ENCODE measurements around the gene LRGUK.

LRGUK gene

DNA sequence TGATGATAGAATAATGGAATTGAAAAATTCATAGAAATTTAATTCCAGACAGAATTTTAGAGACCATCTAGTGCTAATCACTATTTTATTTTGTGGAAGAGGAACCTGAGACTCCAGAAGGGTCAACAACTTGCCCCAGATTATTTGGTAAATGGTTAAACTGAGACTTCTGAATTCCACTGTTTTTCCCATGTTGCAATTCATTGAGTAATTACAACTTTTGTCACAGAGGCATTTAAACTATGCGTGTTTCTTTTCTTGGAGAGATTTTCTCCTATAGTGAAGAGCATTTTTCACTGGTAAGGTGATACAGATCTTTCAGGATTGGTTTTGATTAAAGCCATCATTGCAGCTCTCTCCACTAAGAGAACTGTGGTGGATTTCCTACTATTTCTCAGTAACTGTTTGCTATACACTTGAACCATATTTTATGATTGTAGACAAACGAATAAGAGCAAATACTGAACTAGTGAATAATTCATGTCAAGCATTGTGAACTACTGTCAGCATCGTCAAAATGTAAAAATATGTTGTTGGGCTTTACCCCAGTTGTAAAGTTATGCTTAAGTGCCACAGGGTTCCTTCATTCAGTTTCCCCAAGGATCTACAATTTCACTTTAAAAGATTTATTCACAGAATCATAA lies 26.5 kb downstream of the LRGUK start:
- Histone ChIP-seq H3K9me3 (ENCODE audit: control insufficient read depth, low read length) (no peaks in the 10 kb centered on the region), H3K4me3 (ENCODE audit: low read depth, low read length) (no peak overlapping the region), H3K79me2 (no peaks in the 10 kb centered on the region), H3K36me3 (ENCODE audit: control insufficient read depth, insufficient read depth, low read length) (no peaks in the 10 kb centered on the region), H2AFZ (no peak overlapping the region), H3K4me2 (ENCODE audit: low read length) (no peak overlapping the region), H3K4me1 (no peaks in the 10 kb centered on the region), H3K27me3 (ENCODE audit: control insufficient read depth, insufficient read depth, low read length) (no peaks in the 10 kb centered on the region), H3K9ac (no peak overlapping the region), H3K27ac (no peak overlapping the region)
- TF ChIP-seq, protein P1, sequence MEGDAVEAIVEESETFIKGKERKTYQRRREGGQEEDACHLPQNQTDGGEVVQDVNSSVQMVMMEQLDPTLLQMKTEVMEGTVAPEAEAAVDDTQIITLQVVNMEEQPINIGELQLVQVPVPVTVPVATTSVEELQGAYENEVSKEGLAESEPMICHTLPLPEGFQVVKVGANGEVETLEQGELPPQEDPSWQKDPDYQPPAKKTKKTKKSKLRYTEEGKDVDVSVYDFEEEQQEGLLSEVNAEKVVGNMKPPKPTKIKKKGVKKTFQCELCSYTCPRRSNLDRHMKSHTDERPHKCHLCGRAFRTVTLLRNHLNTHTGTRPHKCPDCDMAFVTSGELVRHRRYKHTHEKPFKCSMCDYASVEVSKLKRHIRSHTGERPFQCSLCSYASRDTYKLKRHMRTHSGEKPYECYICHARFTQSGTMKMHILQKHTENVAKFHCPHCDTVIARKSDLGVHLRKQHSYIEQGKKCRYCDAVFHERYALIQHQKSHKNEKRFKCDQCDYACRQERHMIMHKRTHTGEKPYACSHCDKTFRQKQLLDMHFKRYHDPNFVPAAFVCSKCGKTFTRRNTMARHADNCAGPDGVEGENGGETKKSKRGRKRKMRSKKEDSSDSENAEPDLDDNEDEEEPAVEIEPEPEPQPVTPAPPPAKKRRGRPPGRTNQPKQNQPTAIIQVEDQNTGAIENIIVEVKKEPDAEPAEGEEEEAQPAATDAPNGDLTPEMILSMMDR (IDR thresholded peaks at IDR 0.05): no peak

DNA sequence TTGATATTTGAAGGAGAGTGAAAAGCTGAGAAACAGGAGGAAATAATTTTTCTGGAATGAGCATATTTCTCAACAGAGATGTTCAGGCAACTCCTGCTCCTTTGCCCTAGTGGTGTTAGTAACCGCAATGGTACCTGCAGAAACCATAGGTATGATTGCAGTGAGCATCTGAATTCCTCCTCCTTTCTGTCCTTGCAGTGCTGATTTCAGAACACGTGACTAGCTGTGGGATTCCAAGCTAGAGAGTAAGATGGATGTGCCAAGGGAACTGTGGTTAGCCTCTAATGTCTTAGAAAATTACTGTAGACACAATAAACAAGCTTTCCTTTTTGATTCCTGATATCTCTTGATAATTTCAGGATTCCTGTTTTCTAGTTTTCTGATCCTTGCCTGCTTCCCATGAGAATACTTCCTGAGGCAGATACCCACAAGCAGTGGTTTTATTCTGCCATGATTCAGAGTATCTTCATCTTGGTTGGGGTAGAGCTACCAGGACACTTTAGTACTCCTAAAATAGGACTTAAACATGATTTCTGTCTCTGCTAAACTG lies 27.5 kb downstream of the LRGUK start:
- Histone ChIP-seq H3K4me1 (no peaks in the 10 kb centered on the region), H3K9ac (no peak overlapping the region), H3K4me3 (ENCODE audit: low read depth, low read length) (no peak overlapping the region), H3K27ac (no peak overlapping the region), H2AFZ (no peak overlapping the region), H3K27me3 (ENCODE audit: control insufficient read depth, insufficient read depth, low read length) (no peaks in the 10 kb centered on the region), H3K36me3 (ENCODE audit: control insufficient read depth, insufficient read depth, low read length) (no peaks in the 10 kb centered on the region), H3K9me3 (ENCODE audit: control insufficient read depth, low read length) (no peaks in the 10 kb centered on the region), H3K4me2 (ENCODE audit: low read length) (no peak overlapping the region), H3K79me2 (no peaks in the 10 kb centered on the region)
- TF ChIP-seq, protein P1 (IDR thresholded peaks at IDR 0.05): no peak

DNA sequence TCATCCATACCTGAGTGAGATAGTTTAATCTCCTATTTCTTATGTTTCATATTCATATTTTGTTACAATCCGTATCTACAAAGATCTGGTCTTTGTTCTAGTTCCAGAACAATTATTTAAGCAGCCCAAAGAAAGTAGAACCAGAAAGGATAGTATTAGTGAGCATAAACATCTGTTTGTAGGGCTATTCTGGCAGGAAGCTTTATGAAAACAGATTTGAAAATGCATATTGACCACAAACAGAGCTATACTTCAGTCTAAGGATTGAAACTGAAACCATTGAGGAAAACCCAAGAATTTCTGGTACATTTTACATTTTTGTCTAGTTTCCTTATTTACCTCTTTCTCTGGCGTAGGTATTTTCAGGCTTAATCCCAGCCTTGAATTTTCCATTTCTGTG lies 28.1 kb downstream of the LRGUK start:
- Histone ChIP-seq H2AFZ (no peak overlapping the region), H3K4me1 (no peaks in the 10 kb centered on the region), H3K9ac (no peak overlapping the region), H3K4me2 (ENCODE audit: low read length) (no peak overlapping the region), H3K79me2 (no peaks in the 10 kb centered on the region), H3K27ac (no peak overlapping the region), H3K4me3 (ENCODE audit: low read depth, low read length) (no peak overlapping the region), H3K27me3 (ENCODE audit: control insufficient read depth, insufficient read depth, low read length) (no peaks in the 10 kb centered on the region), H3K36me3 (ENCODE audit: control insufficient read depth, insufficient read depth, low read length) (no peaks in the 10 kb centered on the region), H3K9me3 (ENCODE audit: control insufficient read depth, low read length) (no peaks in the 10 kb centered on the region)
- TF ChIP-seq, protein P1 (IDR thresholded peaks at IDR 0.05): no peak

DNA sequence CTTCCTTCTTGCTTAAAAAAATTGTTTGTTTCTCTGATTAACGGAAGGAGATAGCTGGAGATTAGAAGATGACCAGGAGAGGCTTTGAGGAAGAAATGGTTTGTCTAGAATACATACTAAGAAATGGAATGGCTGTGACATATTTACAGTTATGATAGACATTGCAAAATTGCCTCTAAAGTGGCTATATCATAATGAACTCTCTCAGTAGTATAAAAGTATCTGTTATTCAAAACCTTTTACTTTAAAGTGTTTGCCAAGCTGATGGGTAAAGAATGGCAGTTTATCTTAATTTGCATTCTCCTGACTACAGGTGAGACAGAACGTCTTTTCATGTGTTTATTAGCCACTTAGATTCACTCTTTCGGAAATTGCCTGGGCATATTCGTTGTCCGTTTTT lies 28.7 kb downstream of the LRGUK start:
- Histone ChIP-seq H3K36me3 (ENCODE audit: control insufficient read depth, insufficient read depth, low read length) (no peaks in the 10 kb centered on the region), H3K27ac (no peak overlapping the region), H3K9me3 (ENCODE audit: control insufficient read depth, low read length) (no peaks in the 10 kb centered on the region), H3K4me2 (ENCODE audit: low read length) (no peak overlapping the region), H3K4me3 (ENCODE audit: low read depth, low read length) (no peak overlapping the region), H2AFZ (no peak overlapping the region), H3K79me2 (no peaks in the 10 kb centered on the region), H3K9ac (no peak overlapping the region), H3K27me3 (ENCODE audit: control insufficient read depth, insufficient read depth, low read length) (no peaks in the 10 kb centered on the region), H3K4me1 (no peaks in the 10 kb centered on the region)
- TF ChIP-seq, protein P1 (IDR thresholded peaks at IDR 0.05): no peak

DNA sequence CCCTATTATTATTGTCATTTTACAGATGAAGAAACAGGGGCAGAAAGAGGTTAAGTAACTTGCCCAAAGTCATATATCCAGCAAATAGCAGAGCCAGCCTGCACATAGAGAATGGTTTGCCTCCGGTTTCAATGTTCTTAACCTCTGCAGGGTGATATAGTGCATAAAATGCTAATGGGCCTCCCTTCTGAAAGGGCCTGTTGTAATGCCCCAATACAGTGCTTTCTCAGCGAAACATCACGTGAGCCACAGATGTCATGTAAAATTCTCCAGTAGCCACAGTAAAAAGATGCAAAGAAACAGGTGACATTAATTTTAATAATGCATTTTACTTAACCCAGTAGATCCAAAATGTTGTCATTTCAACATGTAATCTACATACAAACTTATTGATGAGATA lies 38.1 kb downstream of the LRGUK start:
- H3K27me3 ChIP-seq (ENCODE audit: control insufficient read depth, insufficient read depth, low read length): no peaks in the 10 kb centered on the region
- H3K9ac ChIP-seq: no peak overlapping the region
- H3K36me3 ChIP-seq (ENCODE audit: control insufficient read depth, insufficient read depth, low read length): no peaks in the 10 kb centered on the region
- TF ChIP-seq, protein P1 (IDR thresholded peaks at IDR 0.05): no peak
- peaks cover 4% of the 10 kb centered on the region for H3K9me3 ChIP-seq (ENCODE audit: control insufficient read depth, low read length)
- no peak overlapping the region for H2AFZ ChIP-seq
- H3K4me3 ChIP-seq (ENCODE audit: low read depth, low read length): no peak overlapping the region
- no peak overlapping the region for H3K4me2 ChIP-seq (ENCODE audit: low read length)
- no peaks in the 10 kb centered on the region for H3K4me1 ChIP-seq
- no peaks in the 10 kb centered on the region for H3K79me2 ChIP-seq
- H3K27ac ChIP-seq: no peak overlapping the region
